ENCODE results near the gene HSD3B2.
"Not testable (repeated sequence)": the region's sequence is repeated elsewhere in the genome, so short reads cannot be mapped to it uniquely, and the experiment has no call there.

The HSD3B2 gene

GRCh38 chr1:119372503-119373086 lies 42.4 kb upstream of the HSD3B2 start:
- H3K4me3 ChIP-seq (ENCODE audit: control insufficient read depth, low read depth, low read length): no peak overlapping the region
- TF ChIP-seq, protein P1, sequence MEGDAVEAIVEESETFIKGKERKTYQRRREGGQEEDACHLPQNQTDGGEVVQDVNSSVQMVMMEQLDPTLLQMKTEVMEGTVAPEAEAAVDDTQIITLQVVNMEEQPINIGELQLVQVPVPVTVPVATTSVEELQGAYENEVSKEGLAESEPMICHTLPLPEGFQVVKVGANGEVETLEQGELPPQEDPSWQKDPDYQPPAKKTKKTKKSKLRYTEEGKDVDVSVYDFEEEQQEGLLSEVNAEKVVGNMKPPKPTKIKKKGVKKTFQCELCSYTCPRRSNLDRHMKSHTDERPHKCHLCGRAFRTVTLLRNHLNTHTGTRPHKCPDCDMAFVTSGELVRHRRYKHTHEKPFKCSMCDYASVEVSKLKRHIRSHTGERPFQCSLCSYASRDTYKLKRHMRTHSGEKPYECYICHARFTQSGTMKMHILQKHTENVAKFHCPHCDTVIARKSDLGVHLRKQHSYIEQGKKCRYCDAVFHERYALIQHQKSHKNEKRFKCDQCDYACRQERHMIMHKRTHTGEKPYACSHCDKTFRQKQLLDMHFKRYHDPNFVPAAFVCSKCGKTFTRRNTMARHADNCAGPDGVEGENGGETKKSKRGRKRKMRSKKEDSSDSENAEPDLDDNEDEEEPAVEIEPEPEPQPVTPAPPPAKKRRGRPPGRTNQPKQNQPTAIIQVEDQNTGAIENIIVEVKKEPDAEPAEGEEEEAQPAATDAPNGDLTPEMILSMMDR (conservative IDR thresholded peaks at IDR 0.05; ENCODE audit: control insufficient read depth, insufficient read depth, low read depth, low read length): no peak
- peak; percentile 37 for DNase-seq (ENCODE audit: low read depth)

DNA sequence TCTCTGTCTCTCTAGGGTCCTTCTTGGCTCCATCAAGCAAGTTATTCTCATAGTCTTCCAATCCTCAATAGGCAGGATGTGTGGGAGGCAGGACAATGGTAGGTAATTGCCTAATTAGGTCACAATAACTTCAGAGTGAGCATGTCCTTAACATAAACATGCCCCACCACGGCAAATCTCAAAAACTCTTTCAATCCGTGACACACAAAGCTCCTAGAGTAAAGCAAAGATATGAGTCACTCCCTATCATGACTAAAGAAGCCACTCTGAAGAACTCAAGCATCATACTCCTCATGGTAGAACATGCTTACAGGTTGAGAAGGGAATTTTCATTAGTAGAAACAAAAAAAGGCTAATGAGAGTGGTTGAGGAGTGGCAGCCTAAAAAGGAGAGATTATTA lies 41.5 kb upstream of the HSD3B2 start:
- peak; percentile 54 for DNase-seq (ENCODE audit: low read depth)
- no peak overlapping the region for H3K4me3 ChIP-seq (ENCODE audit: control insufficient read depth, low read depth, low read length)
- TF ChIP-seq, protein P1 (conservative IDR thresholded peaks at IDR 0.05; ENCODE audit: control insufficient read depth, insufficient read depth, low read depth, low read length): no peak

GRCh38 chr1:119374208-119374874 lies 40.6 kb upstream of the HSD3B2 start:
- DNase-seq (ENCODE audit: low read depth): no peak
- TF ChIP-seq, protein P1 (conservative IDR thresholded peaks at IDR 0.05; ENCODE audit: control insufficient read depth, insufficient read depth, low read depth, low read length): no peak
- no peak overlapping the region for H3K4me3 ChIP-seq (ENCODE audit: control insufficient read depth, low read depth, low read length)

DNA sequence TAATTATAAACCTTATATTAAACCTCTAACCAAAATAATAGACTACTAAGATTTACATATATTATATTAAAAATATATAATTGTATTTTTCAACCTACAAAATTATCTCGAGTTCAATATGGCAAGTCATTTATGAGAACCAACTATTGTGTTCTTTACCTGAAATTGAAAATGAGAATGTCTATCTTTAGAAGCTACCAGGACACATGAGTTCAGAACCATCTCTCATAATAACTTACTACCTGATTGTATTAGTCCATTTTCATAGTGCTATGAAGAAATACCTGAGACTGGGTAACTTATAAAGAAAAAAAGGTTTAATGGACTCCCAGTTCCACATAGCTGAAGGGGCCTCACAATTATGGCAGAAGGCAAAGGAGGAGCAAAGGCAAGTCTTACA lies 39.6 kb upstream of the HSD3B2 start:
- no peak overlapping the region for H3K4me3 ChIP-seq (ENCODE audit: control insufficient read depth, low read depth, low read length)
- DNase-seq (ENCODE audit: low read depth): no peak
- TF ChIP-seq, protein P1 (conservative IDR thresholded peaks at IDR 0.05; ENCODE audit: control insufficient read depth, insufficient read depth, low read depth, low read length): no peak

GRCh38 chr1:119376594-119376993 lies 38.4 kb upstream of the HSD3B2 start:
- no peak for DNase-seq (ENCODE audit: low read depth)
- TF ChIP-seq, protein P1 (conservative IDR thresholded peaks at IDR 0.05; ENCODE audit: control insufficient read depth, insufficient read depth, low read depth, low read length): no peak
- H3K4me3 ChIP-seq (ENCODE audit: control insufficient read depth, low read depth, low read length): no peak overlapping the region

- DNase-seq (ENCODE audit: low read depth); H3K4me3 ChIP-seq (ENCODE audit: control insufficient read depth, low read depth, low read length): not testable (repeated sequence)
These were observed 37.4 kb upstream of the HSD3B2 start for GRCh38 chr1:119377594-119377993.

DNA sequence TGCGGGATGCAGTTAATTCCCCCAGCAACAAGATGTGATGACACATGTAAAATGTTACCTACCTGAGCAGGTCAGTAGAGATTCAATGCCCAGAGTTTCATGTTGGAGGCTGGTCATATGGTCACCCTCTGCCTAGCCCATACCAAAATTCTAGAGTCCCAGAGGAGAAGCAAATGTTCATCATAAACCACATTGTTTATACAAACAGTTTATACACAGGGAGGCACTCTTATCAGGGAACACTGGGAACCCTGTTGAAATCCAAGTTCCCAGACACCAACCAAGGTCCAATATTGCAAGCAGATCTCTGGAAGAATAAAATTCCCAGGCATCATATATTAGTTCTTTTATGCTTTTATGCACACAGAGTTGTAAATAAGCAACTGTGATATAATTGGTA lies 35.8 kb upstream of the HSD3B2 start:
- no peak overlapping the region for H3K4me3 ChIP-seq (ENCODE audit: control insufficient read depth, low read depth, low read length)
- DNase-seq (ENCODE audit: low read depth): no peak
- TF ChIP-seq, protein P1 (conservative IDR thresholded peaks at IDR 0.05; ENCODE audit: control insufficient read depth, insufficient read depth, low read depth, low read length): no peak
